Natural killer cell (primary cell): ENCODE data around the gene ANKDD1A. TPM values are rescaled to one million over a fixed set of nuclear protein-coding genes. Genes with fewer than 3 reads are reported as not detected.

Source experiments
- ATAC-seq, 3 donors: fragments of 150-1000 bp in 2 of 3; fragments of 200-7000 bp in 1 of 3; cut with Tn5 transposase; 1 replicate in 1 of 3; 2 replicates in 2 of 3; pipeline ENCODE4 v1.10.0; 2021; ENCODE audit warnings: mild to moderate bottlenecking in 2 of 3, moderate library complexity in 2 of 3
- DNase-seq, 2 donors: peaks; one replicate each; pipeline versions ENCODE4 v3.0.0 to v3.0.0-alpha.2; 2013 to 2021; ENCODE audit warnings: mixed read lengths in 1 of 2
- H3K27ac ChIP-seq: one replicate; pipeline ENCODE4 v1.5.1; 2013; ENCODE audit warnings: mild to moderate bottlenecking, low read length
- H3K27me3 ChIP-seq: one replicate; pipeline ENCODE4 v1.6.1; 2013; ENCODE audit warnings: low read length; ENCODE audit not compliant: control insufficient read depth, insufficient read depth
- H3K36me3 ChIP-seq: one replicate; pipeline ENCODE4 v1.6.1; 2013; ENCODE audit warnings: low read length; ENCODE audit not compliant: control insufficient read depth, insufficient read depth
- H3K4me1 ChIP-seq: one replicate; pipeline ENCODE4 v1.6.1; 2013; ENCODE audit warnings: low read length; ENCODE audit not compliant: control insufficient read depth, insufficient read depth
- H3K4me3 ChIP-seq: one replicate; pipeline ENCODE4 v1.5.1; 2013; ENCODE audit warnings: low read length
- H3K9me3 ChIP-seq: one replicate; pipeline ENCODE4 v1.6.1; 2013; ENCODE audit warnings: low read length; ENCODE audit not compliant: control insufficient read depth, insufficient read depth
- H3K27ac Mint-ChIP-seq, 2 donors: one replicate each; pipeline ENCODE4 v1.8.0; 2022; ENCODE audit warnings: mild to moderate bottlenecking in 2 of 2, mixed read lengths in 2 of 2, moderate library complexity in 1 of 2
- H3K27me3 Mint-ChIP-seq, 2 donors: one replicate each; pipeline ENCODE4 v1.8.0; 2022; ENCODE audit warnings: low read depth in 2 of 2, mixed read lengths in 2 of 2
- H3K36me3 Mint-ChIP-seq: one replicate; pipeline ENCODE4 v1.8.0; 2022; ENCODE audit warnings: mixed read lengths
- H3K4me1 Mint-ChIP-seq, 2 donors: one replicate each; pipeline ENCODE4 v1.8.0; 2022; ENCODE audit warnings: mixed read lengths in 2 of 2
- H3K4me3 Mint-ChIP-seq: one replicate; pipeline ENCODE4 v1.8.0; 2022; ENCODE audit warnings: mild to moderate bottlenecking, moderate library complexity, mixed read lengths
- H3K9me3 Mint-ChIP-seq, 2 donors: one replicate each; pipeline ENCODE4 v1.8.0; 2022; ENCODE audit warnings: mixed read lengths in 2 of 2
- CTCF ChIP-seq: fragments of 200-600 bp; IDR thresholded peaks from one replicate; pipeline ENCODE4 v1.8.0; 2022; ENCODE audit warnings: antibody characterized with exemption
- WGBS: methylation state at CpG from one replicate; pipeline ENCODE4 v1.1.7; 2013; ENCODE audit warnings: missing lambda C conversion rate; ENCODE audit not compliant: insufficient coverage; 5-methylcytosine and 5-hydroxymethylcytosine counted together
- intact Hi-C: fragments of 100-400 bp; cut with micrococcal nuclease; formaldehyde crosslinking; loops from one replicate; pipeline ENCODE4 v1.14.2; 2022
- total RNA-seq, 4 donors: library from RNA; stranded (reverse); fragments of 120-200 nt in 1 of 4; gene quantifications; one replicate each; pipeline versions ENCODE4 v1.2.3 to v1.2.4, GENCODE V29; 2013 to 2022

Gene ANKDD1A
- total RNA-seq, 3 donors from 2014 or later (not counting 1 experiment from before 2014, with no cell fraction given) = 13.7 to 16.2 (median 13.9) TPM

GRCh38 chr15:64906402-64906801 lies 5.3 kb upstream of the ANKDD1A start:
- no peak overlapping the region for H3K4me3 Mint-ChIP-seq
- Histone ChIP-seq H3K27me3 (no peaks in the 10 kb centered on the region), H3K9me3 (no peaks in the 10 kb centered on the region), H3K4me3 (no peak overlapping the region), H3K36me3 (no peaks in the 10 kb centered on the region), H3K27ac (no peak overlapping the region), H3K4me1 (peaks cover 26% of the 10 kb centered on the region)
- H3K4me1 Mint-ChIP-seq = peaks cover 35 to 44% of the 10 kb centered on the region in 2 donors
- no peak for TF ChIP-seq CTCF
- intact Hi-C loops = no loop called here
- H3K27ac Mint-ChIP-seq = no peak overlapping the region
- 90% methylated on average over 3 of the region's 3 CpGs for WGBS
- ATAC-seq (no peak), DNase-seq (no peak)
- no peaks in the 10 kb centered on the region for H3K9me3 Mint-ChIP-seq
- H3K27me3 Mint-ChIP-seq = peaks cover 0 to 3% of the 10 kb centered on the region in 2 donors
- no peaks in the 10 kb centered on the region for H3K36me3 Mint-ChIP-seq

DNA sequence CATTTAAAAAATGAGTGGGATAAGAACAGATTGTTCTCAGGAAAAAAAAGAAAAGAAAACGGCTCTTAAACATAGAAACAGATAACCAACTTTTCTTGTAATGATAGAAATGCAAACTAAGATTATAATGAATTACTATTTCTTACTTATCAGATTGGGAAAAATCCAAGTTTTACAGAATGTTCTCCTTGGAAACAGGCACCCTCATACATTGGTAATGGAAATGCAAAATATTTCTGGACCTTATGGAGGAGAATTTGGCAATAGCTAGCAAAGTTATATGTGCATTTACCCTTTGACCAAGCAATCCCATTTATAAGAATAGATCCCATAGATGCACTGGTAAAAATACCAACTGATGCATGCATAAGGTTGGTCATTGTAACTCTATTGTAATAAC lies 3.7 kb upstream of the ANKDD1A start:
- H3K4me1 Mint-ChIP-seq = peaks cover 26 to 32% of the 10 kb centered on the region in 2 donors
- TF ChIP-seq CTCF = no peak
- no peak overlapping the region for H3K27ac Mint-ChIP-seq
- intact Hi-C loops = no loop called here
- no peaks in the 10 kb centered on the region for H3K27me3 ChIP-seq
- ATAC-seq (no peak), DNase-seq (no peak)
- no peak overlapping the region for H3K4me3 Mint-ChIP-seq
- no peaks in the 10 kb centered on the region for H3K9me3 Mint-ChIP-seq
- H3K4me3 ChIP-seq = no peak overlapping the region
- H3K36me3 Mint-ChIP-seq = no peaks in the 10 kb centered on the region
- H3K9me3 ChIP-seq = no peaks in the 10 kb centered on the region
- no peaks in the 10 kb centered on the region for H3K36me3 ChIP-seq
- WGBS = no CpG with 5 or more reads among the region's 1 CpG
- H3K27me3 Mint-ChIP-seq = peaks cover 0 to 5% of the 10 kb centered on the region in 2 donors
- no peak overlapping the region for H3K27ac ChIP-seq
- peaks cover 18% of the 10 kb centered on the region for H3K4me1 ChIP-seq

GRCh38 chr15:64909546-64909945 lies 2.2 kb upstream of the ANKDD1A start:
- H3K27me3 Mint-ChIP-seq = peaks cover 0 to 5% of the 10 kb centered on the region in 2 donors
- no peak for DNase-seq
- ATAC-seq = no peak
- intact Hi-C loops = no loop called here
- H3K9me3 Mint-ChIP-seq = no peaks in the 10 kb centered on the region
- Histone ChIP-seq H3K9me3 (no peaks in the 10 kb centered on the region), H3K27me3 (no peaks in the 10 kb centered on the region), H3K4me3 (no peak overlapping the region), H3K27ac (no peak overlapping the region), H3K36me3 (no peaks in the 10 kb centered on the region), H3K4me1 (peaks cover 18% of the 10 kb centered on the region)
- no peaks in the 10 kb centered on the region for H3K36me3 Mint-ChIP-seq
- no peak for TF ChIP-seq CTCF
- H3K4me1 Mint-ChIP-seq = peaks cover 20 to 22% of the 10 kb centered on the region in 2 donors
- no peak overlapping the region for H3K4me3 Mint-ChIP-seq
- no peak overlapping the region for H3K27ac Mint-ChIP-seq
- 96% methylated on average over 3 of the region's 3 CpGs for WGBS
